HG03039 (cell line): ENCODE data around the gene C13orf46.
"Not testable (repeated sequence)": the region's sequence is repeated elsewhere in the genome, so short reads cannot be mapped to it uniquely, and the experiment has no call there.

ENCODE experiments used
- ATAC-seq: cut with Tn5 transposase; IDR thresholded peaks from one replicate; pipeline ENCODE4 v1.9.1; 2021; ENCODE audit warnings: mild to moderate bottlenecking, moderate library complexity; ENCODE audit not compliant: unreplicated experiment

The C13orf46 gene

GRCh38 chr13:113913408-113913807 is 60.5 kb downstream of the C13orf46 start:
- not testable (repeated sequence) for ATAC-seq

GRCh38 chr13:113912596-113912995 is 61.3 kb downstream of the C13orf46 start:
- no peak for ATAC-seq

- ATAC-seq: no peak
These were observed 66.0 kb downstream of the C13orf46 start for GRCh38 chr13:113907635-113908617.

DNA sequence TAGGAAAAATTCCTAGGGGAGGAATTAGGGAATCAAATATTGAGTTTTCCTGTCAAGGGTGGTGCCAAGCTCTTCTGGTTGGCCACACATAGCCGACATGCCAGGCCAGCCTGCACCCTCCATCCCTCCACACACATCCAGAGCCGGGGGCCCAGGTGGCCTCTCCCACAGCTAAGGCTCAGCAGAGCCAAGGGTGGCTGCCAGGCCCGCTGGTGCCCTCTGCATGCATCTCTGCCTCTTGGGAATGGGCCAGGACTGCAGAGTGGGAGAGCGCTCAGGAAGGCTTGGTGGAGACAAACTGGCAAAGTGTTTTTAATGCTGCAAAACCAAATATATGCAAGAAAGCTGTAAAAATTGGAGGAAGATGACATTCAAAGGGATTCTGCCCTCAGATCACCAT is 67.3 kb downstream of the C13orf46 start:
- no peak for ATAC-seq

- no peak for ATAC-seq
These were observed 67.9 kb downstream of the C13orf46 start for GRCh38 chr13:113905942-113906341.

DNA sequence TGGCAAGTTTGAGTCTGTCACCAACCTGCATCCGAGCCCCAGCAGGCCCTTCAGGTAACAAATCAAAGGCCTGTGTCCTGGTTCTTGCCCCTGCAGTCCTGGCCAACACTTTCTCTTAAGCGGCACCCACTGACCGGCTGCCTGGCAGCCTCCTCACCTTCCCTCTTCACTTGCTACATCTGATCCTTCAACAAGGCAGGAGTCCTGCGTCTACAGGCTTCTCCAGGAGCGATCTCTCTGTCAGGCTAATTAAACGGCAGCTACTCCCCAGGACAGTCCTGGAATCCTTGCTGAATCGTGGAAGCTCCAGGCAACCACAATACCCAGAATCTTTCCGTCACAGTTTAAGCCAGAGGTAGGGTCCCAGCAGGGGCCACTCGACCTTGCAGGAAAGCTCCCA is 68.9 kb downstream of the C13orf46 start:
- ATAC-seq: no peak

GRCh38 chr13:113904411-113904810 is 69.5 kb downstream of the C13orf46 start:
- ATAC-seq: no peak

DNA sequence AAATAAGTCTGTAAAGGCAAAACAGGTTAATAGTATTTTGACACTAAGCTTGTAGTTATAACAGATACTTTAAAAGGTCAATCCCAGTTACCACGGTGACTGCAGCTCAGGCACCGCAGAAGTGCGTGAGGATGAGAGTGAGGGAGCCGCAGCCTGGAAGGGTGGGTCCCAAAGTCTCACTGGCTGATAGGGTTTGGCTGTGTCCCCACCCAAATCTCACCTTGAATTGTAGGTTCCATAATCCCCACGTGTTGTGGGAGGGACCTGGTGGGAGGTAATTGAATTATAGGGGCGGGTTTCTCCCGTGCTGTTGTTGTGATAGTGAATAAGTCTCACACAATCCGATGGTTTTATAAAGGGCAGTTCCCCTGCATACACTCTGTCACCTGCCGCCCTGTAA is 70.0 kb downstream of the C13orf46 start:
- no peak for ATAC-seq
